ENCODE data around the gene ATP9B. TPM values are rescaled to one million over a fixed set of nuclear protein-coding genes. Genes with fewer than 3 reads are reported as not detected.

Gene ATP9B
- total RNA-seq, 1 experiment from 2014 or later = 20.9 TPM

- Mint-ChIP-seq H3K9me3 (no peaks in the 10 kb centered on the region), H3K27ac (peak overlapping the region in 1 of 3 experiments; percentile 56; a peak in 1 of 7 replicates)
Observed at GRCh38 chr18:79252904-79253633, 183.9 kb downstream of the ATP9B start.

More at GRCh38 chr18:79252904-79253633, 183.9 kb downstream of the ATP9B start:
- no peak overlapping the region for H3K4me3 Mint-ChIP-seq
- H2BK5ac ChIP-seq (ENCODE audit: insufficient read length, low read length) = no peak overlapping the region
- no peaks in the 10 kb centered on the region for H3K4me1 ChIP-seq (ENCODE audit: insufficient read depth, low read length)
- no CpG with 5 or more reads among the region's 20 CpGs for WGBS (ENCODE audit: extremely low coverage, insufficient read length, low lambda C conversion rate)
- peaks cover 6 to 13% of the 10 kb centered on the region in 2 experiments; a peak in 3 of 4 replicates for H3K4me1 Mint-ChIP-seq
- peaks cover 0 to 7% (median 0%) of the 10 kb centered on the region in 3 experiments; a peak in 1 of 7 replicates for H3K36me3 Mint-ChIP-seq (ENCODE audit: insufficient read depth in 1 of 3, low read depth in 3 of 3)
- DNase-seq = no peak
- no peak overlapping the region for H4K91ac ChIP-seq (ENCODE audit: insufficient read length, low read depth, low read length)
- H3K4me2 ChIP-seq (ENCODE audit: insufficient read depth, insufficient read length, low read length) = no peak overlapping the region
- H3K23me2 ChIP-seq (ENCODE audit: insufficient read length, low read depth, low read length, poor library complexity, severe bottlenecking) = no peaks in the 10 kb centered on the region
- no peak overlapping the region for H3K4ac ChIP-seq (ENCODE audit: low read depth, low read length)
- H3K79me1 ChIP-seq (ENCODE audit: insufficient read depth, low read depth, low read length, poor library complexity, severe bottlenecking) = no peaks in the 10 kb centered on the region
- H2BK20ac ChIP-seq (ENCODE audit: low read depth, low read length, poor library complexity, severe bottlenecking) = no peak overlapping the region
- no peak overlapping the region for H3T11ph ChIP-seq (ENCODE audit: low read length)
- no peak overlapping the region for H2AK5ac ChIP-seq (ENCODE audit: insufficient read length, low read length)
- H2AFZ ChIP-seq (ENCODE audit: low read length) = no peak overlapping the region
- H3K9ac ChIP-seq (ENCODE audit: extremely low read depth, insufficient read length, low read length) = no peak overlapping the region
- no peak overlapping the region for H2BK120ac ChIP-seq (ENCODE audit: low read depth, low read length, poor library complexity, severe bottlenecking)
- H3K27ac ChIP-seq (ENCODE audit: insufficient read length, low read depth, low read length) = no peak overlapping the region
- H4K20me1 ChIP-seq (ENCODE audit: control insufficient read depth, insufficient read depth, insufficient read length) = no peaks in the 10 kb centered on the region
- H3K18ac ChIP-seq (ENCODE audit: insufficient read length, low read depth, low read length) = no peak overlapping the region
- no peak overlapping the region for H4K5ac ChIP-seq (ENCODE audit: insufficient read length, low read depth, low read length)
- no peak overlapping the region for H2BK12ac ChIP-seq (ENCODE audit: insufficient read length, low read depth, low read length)
- H3K27me3 Mint-ChIP-seq (ENCODE audit: low read depth) = no peaks in the 10 kb centered on the region
- H3K56ac ChIP-seq (ENCODE audit: insufficient read length, low read depth, low read length) = no peak overlapping the region
- H3K23ac ChIP-seq (ENCODE audit: insufficient read length, low read depth, low read length) = no peak overlapping the region
- H3K79me2 ChIP-seq (ENCODE audit: insufficient read depth, low read length) = no peaks in the 10 kb centered on the region
- H4K8ac ChIP-seq (replicated peaks; ENCODE audit: insufficient read length, low read depth, low read length) = no peak overlapping the region
- H2BK15ac ChIP-seq (ENCODE audit: low read depth, low read length) = no peak overlapping the region
- H3K27me3 ChIP-seq (ENCODE audit: insufficient read depth, low read length) = no peaks in the 10 kb centered on the region
- no peaks in the 10 kb centered on the region for H3K9me3 ChIP-seq (ENCODE audit: control insufficient read depth, low read depth, low read length)
- TF ChIP-seq, protein P1, sequence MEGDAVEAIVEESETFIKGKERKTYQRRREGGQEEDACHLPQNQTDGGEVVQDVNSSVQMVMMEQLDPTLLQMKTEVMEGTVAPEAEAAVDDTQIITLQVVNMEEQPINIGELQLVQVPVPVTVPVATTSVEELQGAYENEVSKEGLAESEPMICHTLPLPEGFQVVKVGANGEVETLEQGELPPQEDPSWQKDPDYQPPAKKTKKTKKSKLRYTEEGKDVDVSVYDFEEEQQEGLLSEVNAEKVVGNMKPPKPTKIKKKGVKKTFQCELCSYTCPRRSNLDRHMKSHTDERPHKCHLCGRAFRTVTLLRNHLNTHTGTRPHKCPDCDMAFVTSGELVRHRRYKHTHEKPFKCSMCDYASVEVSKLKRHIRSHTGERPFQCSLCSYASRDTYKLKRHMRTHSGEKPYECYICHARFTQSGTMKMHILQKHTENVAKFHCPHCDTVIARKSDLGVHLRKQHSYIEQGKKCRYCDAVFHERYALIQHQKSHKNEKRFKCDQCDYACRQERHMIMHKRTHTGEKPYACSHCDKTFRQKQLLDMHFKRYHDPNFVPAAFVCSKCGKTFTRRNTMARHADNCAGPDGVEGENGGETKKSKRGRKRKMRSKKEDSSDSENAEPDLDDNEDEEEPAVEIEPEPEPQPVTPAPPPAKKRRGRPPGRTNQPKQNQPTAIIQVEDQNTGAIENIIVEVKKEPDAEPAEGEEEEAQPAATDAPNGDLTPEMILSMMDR (conservative IDR thresholded peaks at IDR 0.05) = no peak
- no peak overlapping the region for H3K14ac ChIP-seq (ENCODE audit: insufficient read depth, low read length)
